GM23338 (cell line): ENCODE data around the gene TMEM87B. TPM values are rescaled to one million over a fixed set of nuclear protein-coding genes. Genes with fewer than 3 reads are reported as not detected.

Experiments used
- ATAC-seq: fragments of 200-7000 bp; cut with Tn5 transposase; 3 replicates; pipeline ENCODE4 v1.9.1; 2020
- DNase-seq: peaks from one replicate; pipeline ENCODE4 v3.0.0-alpha.2; 2015; ENCODE audit warnings: low spot score
- H2AFZ ChIP-seq: fragments of 200-600 bp; sonication (generic); 2 replicates; pipeline ENCODE4 v1.8.0; 2016; ENCODE audit warnings: antibody characterized with exemption, mild to moderate bottlenecking, moderate library complexity
- H3F3A ChIP-seq: fragments of 200-600 bp; sonication (generic); replicated peaks from 2 replicates; pipeline ENCODE4 v1.8.0; 2017; ENCODE audit warnings: antibody characterized with exemption, mixed run types, low read depth
- H3K27ac ChIP-seq: fragments of 200-600 bp; sonication (generic); 2 replicates; pipeline ENCODE4 v1.6.1; 2016; ENCODE audit warnings: low read depth
- H3K27me3 ChIP-seq: fragments of 200-600 bp; sonication (generic); 2 replicates; pipeline ENCODE4 v1.8.0; 2016; ENCODE audit warnings: mild to moderate bottlenecking, mixed run types, moderate library complexity; ENCODE audit not compliant: insufficient read depth
- H3K36me3 ChIP-seq: fragments of 200-600 bp; sonication (generic); 2 replicates; pipeline ENCODE4 v1.8.0; 2016; ENCODE audit warnings: mild to moderate bottlenecking; ENCODE audit not compliant: insufficient read depth
- H3K4me1 ChIP-seq: fragments of 200-600 bp; sonication (generic); 2 replicates; pipeline ENCODE4 v1.8.0; 2016; ENCODE audit warnings: mild to moderate bottlenecking, moderate library complexity; ENCODE audit not compliant: insufficient read depth
- H3K4me2 ChIP-seq: fragments of 200-600 bp; sonication (generic); 2 replicates; pipeline ENCODE4 v1.7.1; 2017; ENCODE audit warnings: mixed run types
- H3K4me3 ChIP-seq: fragments of 200-600 bp; sonication (generic); 2 replicates; pipeline ENCODE4 v1.6.1; 2016; ENCODE audit warnings: mixed run types
- H3K79me2 ChIP-seq: fragments of 200-600 bp; sonication (generic); replicated peaks from 2 replicates; pipeline ENCODE4 v1.8.0; 2017; ENCODE audit warnings: mild to moderate bottlenecking; ENCODE audit not compliant: insufficient read depth
- H3K9me2 ChIP-seq: fragments of 200-600 bp; sonication (generic); 2 replicates; pipeline ENCODE4 v1.8.0; 2017; ENCODE audit not compliant: insufficient read depth
- H4K20me1 ChIP-seq: fragments of 200-600 bp; sonication (generic); replicated peaks from 2 replicates; pipeline ENCODE4 v1.8.0; 2017; ENCODE audit warnings: mild to moderate bottlenecking; ENCODE audit not compliant: insufficient read depth
- H3K27ac Mint-ChIP-seq: 2 replicates; pipeline ENCODE4 v1.8.0; 2020; ENCODE audit warnings: inconsistent platforms, mild to moderate bottlenecking, moderate library complexity, mixed read lengths
- H3K27me3 Mint-ChIP-seq: 3 replicates; pipeline ENCODE4 v1.8.0; 2022; ENCODE audit warnings: low read depth, mild to moderate bottlenecking, moderate library complexity, mixed read lengths, inconsistent platforms; ENCODE audit not compliant: insufficient read depth, poor library complexity
- H3K36me3 Mint-ChIP-seq: 3 replicates; pipeline ENCODE4 v1.8.0; 2021; ENCODE audit warnings: low read depth, mild to moderate bottlenecking, inconsistent platforms, moderate library complexity, mixed read lengths
- H3K4me1 Mint-ChIP-seq: 3 replicates; pipeline ENCODE4 v1.8.0; 2020; ENCODE audit warnings: mild to moderate bottlenecking, inconsistent platforms, mixed read lengths
- H3K4me3 Mint-ChIP-seq: 3 replicates; pipeline ENCODE4 v1.8.0; 2021; ENCODE audit warnings: moderate library complexity, mild to moderate bottlenecking, inconsistent platforms, mixed read lengths
- H3K9me3 Mint-ChIP-seq: 3 replicates; pipeline ENCODE4 v1.8.0; 2020; ENCODE audit warnings: moderate library complexity, mild to moderate bottlenecking, inconsistent platforms, mixed read lengths
- CREB1 ChIP-seq: fragments of 250-450 bp; sonication (Bioruptor Pico); IDR thresholded peaks from 2 replicates; pipeline ENCODE4 v1.5.0; 2020; ENCODE audit warnings: low read depth, mild to moderate bottlenecking, moderate library complexity
- CTCF ChIP-seq, 2 experiments: fragments of 200-600 bp in 1 of 2; sonication (generic) in 1 of 2; conservative IDR thresholded peaks; 2 replicates each; pipeline versions ENCODE4 v1.5.1 to v1.6.1; 2016 to 2017; ENCODE audit warnings: antibody characterized with exemption in 2 of 2, low read depth in 2 of 2, mild to moderate bottlenecking in 2 of 2, moderate library complexity in 1 of 2
- EZH2 ChIP-seq: fragments of 200-600 bp; sonication (generic); IDR thresholded peaks from one replicate; pipeline ENCODE4 v1.8.0; 2017; ENCODE audit warnings: antibody characterized with exemption, mild to moderate bottlenecking, low read depth; ENCODE audit not compliant: unreplicated experiment
- EZH2phosphoT487 ChIP-seq: fragments of 200-600 bp; sonication (generic); IDR thresholded peaks from one replicate; pipeline ENCODE4 v1.8.1; 2018; ENCODE audit warnings: antibody characterized with exemption; ENCODE audit not compliant: unreplicated experiment
- JUNB ChIP-seq: IDR thresholded peaks from one replicate; pipeline ENCODE4 v1.6.1; 2016; ENCODE audit warnings: antibody characterized with exemption; ENCODE audit not compliant: unreplicated experiment
- NANOG ChIP-seq: IDR thresholded peaks from 2 replicates; pipeline ENCODE4 v1.6.1; 2016; ENCODE audit warnings: antibody characterized with exemption, borderline replicate concordance
- POLR2AphosphoS5 ChIP-seq: IDR thresholded peaks from 2 replicates; pipeline ENCODE4 v1.6.1; 2016; ENCODE audit warnings: antibody characterized with exemption, low read depth
- STAT1 ChIP-seq: IDR thresholded peaks from one replicate; pipeline ENCODE4 v1.6.1; 2016; ENCODE audit warnings: antibody characterized with exemption; ENCODE audit not compliant: unreplicated experiment
- ZNF114 ChIP-seq: fragments of 250-450 bp; sonication (Bioruptor Pico); IDR thresholded peaks from 2 replicates; pipeline ENCODE4 v1.5.0; 2020; ENCODE audit warnings: mild to moderate bottlenecking, moderate library complexity
- ZNF331 ChIP-seq: fragments of 250-450 bp; sonication (Bioruptor Pico); IDR thresholded peaks from 2 replicates; pipeline ENCODE4 v1.5.0; 2020; ENCODE audit warnings: low read depth, mild to moderate bottlenecking, moderate library complexity
- polyA plus RNA-seq: library from polyadenylated mRNA; unstranded; fragments of >200 nt; fragmentation: Nextera tagmentation; extraction: Ambion mirVana; gene quantifications from 2 replicates; pipeline ENCODE4 v1.2.1, GENCODE V29; 2016
- total RNA-seq: library from RNA; depleted of rRNA; stranded (reverse); fragments of >200 nt; shearing (Covaris generic); gene quantifications from 2 replicates; pipeline ENCODE4 v1.2.3, GENCODE V29; 2014
- TF ChIP-seq, protein P1 (sequence below): IDR thresholded peaks from 2 replicates; pipeline ENCODE4 v1.6.1; 2016; ENCODE audit warnings: antibody characterized with exemption
- TF ChIP-seq, protein P2 (sequence below): IDR thresholded peaks from one replicate; pipeline ENCODE4 v1.6.1; 2018; ENCODE audit warnings: antibody characterized with exemption; ENCODE audit not compliant: unreplicated experiment
- TF ChIP-seq, protein P3 (sequence below): fragments of 250-450 bp; sonication (Bioruptor Pico); IDR thresholded peaks from 2 replicates; pipeline ENCODE4 v1.5.0; 2020; ENCODE audit warnings: mild to moderate bottlenecking, moderate library complexity

The TMEM87B gene
- total and polyA plus RNA-seq, 2 experiments from 2014 or later, result 7.0 to 15.4 TPM

DNA sequence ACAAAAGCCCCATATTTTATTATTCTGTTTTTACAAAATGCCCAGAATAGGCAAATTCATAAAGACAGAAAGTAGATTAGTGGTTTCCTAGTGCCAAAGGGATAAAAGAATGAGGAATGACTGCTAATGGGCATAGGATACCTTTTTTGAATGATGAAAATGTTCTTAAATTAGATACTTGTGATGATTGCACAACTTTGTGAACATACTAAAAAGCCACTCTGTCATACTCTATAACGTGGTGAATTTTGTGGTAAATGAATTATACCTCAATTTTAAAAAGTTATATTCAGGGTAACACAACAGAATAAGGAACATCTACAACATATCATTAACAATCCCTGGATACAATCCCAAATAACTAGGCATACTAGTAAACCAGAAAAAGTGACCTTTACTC, 74.0 kb downstream of the TMEM87B start:
- H3K4me1 Mint-ChIP-seq, result no peaks in the 10 kb centered on the region
- ATAC-seq (no peak), DNase-seq (no peak)
- no peaks in the 10 kb centered on the region for H3K4me1 ChIP-seq
- no peak overlapping the region for H3K27ac Mint-ChIP-seq
- H3K9me2 ChIP-seq, result no peaks in the 10 kb centered on the region
- TF ChIP-seq JUNB (no peak), EZH2 (no peak), CREB1 (CRISPR knock-in tag) (no peak), CTCF (conservative IDR thresholded peaks at IDR 0.05; ENCODE audit: low read depth in 2 of 2) (no peak), POLR2AphosphoS5 (no peak), ZNF114 (CRISPR knock-in tag) (no peak), ZNF331 (CRISPR knock-in tag) (no peak), NANOG (no peak), EZH2phosphoT487 (no peak), STAT1 (no peak)
- TF ChIP-seq, protein P1, sequence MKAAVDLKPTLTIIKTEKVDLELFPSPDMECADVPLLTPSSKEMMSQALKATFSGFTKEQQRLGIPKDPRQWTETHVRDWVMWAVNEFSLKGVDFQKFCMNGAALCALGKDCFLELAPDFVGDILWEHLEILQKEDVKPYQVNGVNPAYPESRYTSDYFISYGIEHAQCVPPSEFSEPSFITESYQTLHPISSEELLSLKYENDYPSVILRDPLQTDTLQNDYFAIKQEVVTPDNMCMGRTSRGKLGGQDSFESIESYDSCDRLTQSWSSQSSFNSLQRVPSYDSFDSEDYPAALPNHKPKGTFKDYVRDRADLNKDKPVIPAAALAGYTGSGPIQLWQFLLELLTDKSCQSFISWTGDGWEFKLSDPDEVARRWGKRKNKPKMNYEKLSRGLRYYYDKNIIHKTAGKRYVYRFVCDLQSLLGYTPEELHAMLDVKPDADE, result no peak
- TF ChIP-seq, protein P2, sequence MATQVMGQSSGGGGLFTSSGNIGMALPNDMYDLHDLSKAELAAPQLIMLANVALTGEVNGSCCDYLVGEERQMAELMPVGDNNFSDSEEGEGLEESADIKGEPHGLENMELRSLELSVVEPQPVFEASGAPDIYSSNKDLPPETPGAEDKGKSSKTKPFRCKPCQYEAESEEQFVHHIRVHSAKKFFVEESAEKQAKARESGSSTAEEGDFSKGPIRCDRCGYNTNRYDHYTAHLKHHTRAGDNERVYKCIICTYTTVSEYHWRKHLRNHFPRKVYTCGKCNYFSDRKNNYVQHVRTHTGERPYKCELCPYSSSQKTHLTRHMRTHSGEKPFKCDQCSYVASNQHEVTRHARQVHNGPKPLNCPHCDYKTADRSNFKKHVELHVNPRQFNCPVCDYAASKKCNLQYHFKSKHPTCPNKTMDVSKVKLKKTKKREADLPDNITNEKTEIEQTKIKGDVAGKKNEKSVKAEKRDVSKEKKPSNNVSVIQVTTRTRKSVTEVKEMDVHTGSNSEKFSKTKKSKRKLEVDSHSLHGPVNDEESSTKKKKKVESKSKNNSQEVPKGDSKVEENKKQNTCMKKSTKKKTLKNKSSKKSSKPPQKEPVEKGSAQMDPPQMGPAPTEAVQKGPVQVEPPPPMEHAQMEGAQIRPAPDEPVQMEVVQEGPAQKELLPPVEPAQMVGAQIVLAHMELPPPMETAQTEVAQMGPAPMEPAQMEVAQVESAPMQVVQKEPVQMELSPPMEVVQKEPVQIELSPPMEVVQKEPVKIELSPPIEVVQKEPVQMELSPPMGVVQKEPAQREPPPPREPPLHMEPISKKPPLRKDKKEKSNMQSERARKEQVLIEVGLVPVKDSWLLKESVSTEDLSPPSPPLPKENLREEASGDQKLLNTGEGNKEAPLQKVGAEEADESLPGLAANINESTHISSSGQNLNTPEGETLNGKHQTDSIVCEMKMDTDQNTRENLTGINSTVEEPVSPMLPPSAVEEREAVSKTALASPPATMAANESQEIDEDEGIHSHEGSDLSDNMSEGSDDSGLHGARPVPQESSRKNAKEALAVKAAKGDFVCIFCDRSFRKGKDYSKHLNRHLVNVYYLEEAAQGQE, result no peak
- TF ChIP-seq, protein P3, sequence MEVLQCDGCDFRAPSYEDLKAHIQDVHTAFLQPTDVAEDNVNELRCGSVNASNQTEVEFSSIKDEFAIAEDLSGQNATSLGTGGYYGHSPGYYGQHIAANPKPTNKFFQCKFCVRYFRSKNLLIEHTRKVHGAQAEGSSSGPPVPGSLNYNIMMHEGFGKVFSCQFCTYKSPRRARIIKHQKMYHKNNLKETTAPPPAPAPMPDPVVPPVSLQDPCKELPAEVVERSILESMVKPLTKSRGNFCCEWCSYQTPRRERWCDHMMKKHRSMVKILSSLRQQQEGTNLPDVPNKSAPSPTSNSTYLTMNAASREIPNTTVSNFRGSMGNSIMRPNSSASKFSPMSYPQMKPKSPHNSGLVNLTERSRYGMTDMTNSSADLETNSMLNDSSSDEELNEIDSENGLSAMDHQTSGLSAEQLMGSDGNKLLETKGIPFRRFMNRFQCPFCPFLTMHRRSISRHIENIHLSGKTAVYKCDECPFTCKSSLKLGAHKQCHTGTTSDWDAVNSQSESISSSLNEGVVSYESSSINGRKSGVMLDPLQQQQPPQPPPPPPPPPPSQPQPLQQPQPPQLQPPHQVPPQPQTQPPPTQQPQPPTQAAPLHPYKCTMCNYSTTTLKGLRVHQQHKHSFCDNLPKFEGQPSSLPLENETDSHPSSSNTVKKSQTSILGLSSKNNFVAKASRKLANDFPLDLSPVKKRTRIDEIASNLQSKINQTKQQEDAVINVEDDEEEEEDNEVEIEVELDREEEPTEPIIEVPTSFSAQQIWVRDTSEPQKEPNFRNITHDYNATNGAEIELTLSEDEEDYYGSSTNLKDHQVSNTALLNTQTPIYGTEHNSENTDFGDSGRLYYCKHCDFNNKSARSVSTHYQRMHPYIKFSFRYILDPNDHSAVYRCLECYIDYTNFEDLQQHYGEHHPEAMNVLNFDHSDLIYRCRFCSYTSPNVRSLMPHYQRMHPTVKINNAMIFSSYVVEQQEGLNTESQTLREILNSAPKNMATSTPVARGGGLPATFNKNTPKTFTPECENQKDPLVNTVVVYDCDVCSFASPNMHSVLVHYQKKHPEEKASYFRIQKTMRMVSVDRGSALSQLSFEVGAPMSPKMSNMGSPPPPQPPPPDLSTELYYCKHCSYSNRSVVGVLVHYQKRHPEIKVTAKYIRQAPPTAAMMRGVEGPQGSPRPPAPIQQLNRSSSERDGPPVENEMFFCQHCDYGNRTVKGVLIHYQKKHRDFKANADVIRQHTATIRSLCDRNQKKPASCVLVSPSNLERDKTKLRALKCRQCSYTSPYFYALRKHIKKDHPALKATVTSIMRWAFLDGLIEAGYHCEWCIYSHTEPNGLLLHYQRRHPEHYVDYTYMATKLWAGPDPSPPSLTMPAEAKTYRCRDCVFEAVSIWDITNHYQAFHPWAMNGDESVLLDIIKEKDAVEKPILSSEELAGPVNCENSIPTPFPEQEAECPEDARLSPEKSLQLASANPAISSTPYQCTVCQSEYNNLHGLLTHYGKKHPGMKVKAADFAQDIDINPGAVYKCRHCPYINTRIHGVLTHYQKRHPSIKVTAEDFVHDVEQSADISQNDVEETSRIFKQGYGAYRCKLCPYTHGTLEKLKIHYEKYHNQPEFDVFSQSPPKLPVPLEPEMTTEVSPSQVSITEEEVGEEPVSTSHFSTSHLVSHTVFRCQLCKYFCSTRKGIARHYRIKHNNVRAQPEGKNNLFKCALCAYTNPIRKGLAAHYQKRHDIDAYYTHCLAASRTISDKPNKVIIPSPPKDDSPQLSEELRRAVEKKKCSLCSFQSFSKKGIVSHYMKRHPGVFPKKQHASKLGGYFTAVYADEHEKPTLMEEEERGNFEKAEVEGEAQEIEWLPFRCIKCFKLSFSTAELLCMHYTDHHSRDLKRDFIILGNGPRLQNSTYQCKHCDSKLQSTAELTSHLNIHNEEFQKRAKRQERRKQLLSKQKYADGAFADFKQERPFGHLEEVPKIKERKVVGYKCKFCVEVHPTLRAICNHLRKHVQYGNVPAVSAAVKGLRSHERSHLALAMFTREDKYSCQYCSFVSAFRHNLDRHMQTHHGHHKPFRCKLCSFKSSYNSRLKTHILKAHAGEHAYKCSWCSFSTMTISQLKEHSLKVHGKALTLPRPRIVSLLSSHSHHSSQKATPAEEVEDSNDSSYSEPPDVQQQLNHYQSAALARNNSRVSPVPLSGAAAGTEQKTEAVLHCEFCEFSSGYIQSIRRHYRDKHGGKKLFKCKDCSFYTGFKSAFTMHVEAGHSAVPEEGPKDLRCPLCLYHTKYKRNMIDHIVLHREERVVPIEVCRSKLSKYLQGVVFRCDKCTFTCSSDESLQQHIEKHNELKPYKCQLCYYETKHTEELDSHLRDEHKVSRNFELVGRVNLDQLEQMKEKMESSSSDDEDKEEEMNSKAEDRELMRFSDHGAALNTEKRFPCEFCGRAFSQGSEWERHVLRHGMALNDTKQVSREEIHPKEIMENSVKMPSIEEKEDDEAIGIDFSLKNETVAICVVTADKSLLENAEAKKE (CRISPR knock-in tag), result no peak
- H3K9me3 Mint-ChIP-seq, result peaks cover 23% of the 10 kb centered on the region; the same call in 2 of the 3 replicates
- no peaks in the 10 kb centered on the region for H3K27me3 Mint-ChIP-seq
- H3K4me3 ChIP-seq, result no peak overlapping the region
- no peaks in the 10 kb centered on the region for H3F3A ChIP-seq
- no peaks in the 10 kb centered on the region; the same call in 1 of the 3 replicates for H3K36me3 Mint-ChIP-seq
- H3K79me2 ChIP-seq, result no peaks in the 10 kb centered on the region
- H3K4me2 ChIP-seq, result no peak overlapping the region
- no peaks in the 10 kb centered on the region for H4K20me1 ChIP-seq
- H3K4me3 Mint-ChIP-seq, result no peak overlapping the region
- H3K36me3 ChIP-seq, result no peaks in the 10 kb centered on the region
- H2AFZ ChIP-seq, result no peak overlapping the region
- no peaks in the 10 kb centered on the region for H3K27me3 ChIP-seq
- no peak overlapping the region for H3K27ac ChIP-seq
